ENCODE measurements around the gene GNAQ.
A peak's percentile ranks its signal among the peaks of the same experiment; 100 is the strongest.

Gene GNAQ

DNA sequence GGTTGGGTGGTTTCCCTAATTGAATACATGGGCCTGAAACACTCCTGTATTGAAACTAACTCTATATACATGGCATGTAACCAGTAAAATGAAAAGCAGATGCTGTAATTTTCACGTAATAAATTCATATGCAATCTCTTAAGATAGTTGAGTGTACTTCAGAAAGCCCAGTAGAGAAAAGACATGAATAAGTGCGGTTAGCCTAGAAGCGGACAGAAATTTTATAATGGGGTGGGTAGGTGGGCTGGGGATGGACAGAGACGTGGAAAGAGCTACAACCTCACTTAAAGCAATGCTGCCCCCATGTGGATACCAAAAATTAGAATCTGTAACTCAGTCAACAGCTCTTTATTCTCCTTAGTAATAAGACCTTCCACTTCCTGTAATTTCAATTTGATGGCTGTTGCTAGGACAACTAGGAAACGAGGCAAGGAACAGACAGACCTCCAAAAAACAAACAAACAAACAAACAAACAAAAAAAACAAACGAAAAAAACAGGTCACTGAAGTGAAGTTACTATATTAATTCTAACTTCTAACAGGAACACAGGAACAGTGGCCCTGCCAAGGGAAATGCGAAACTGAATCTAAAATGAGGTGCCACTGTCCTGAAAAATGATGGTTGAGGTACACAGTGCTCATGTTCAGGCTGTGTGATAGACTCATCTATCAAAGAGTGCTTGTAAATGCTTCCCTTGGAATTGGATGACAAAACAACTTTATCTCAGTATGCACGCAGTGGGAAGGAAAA lies 280.1 kb downstream of the GNAQ start:
- H3K27ac ChIP-seq (ENCODE audit: low read length, poor library complexity, severe bottlenecking) = peak overlapping the region; percentile 61
- no peaks in the 10 kb centered on the region for H3K27me3 ChIP-seq (ENCODE audit: control insufficient read depth in 1 of 2, insufficient read depth in 1 of 2, low read length in 2 of 2)

DNA sequence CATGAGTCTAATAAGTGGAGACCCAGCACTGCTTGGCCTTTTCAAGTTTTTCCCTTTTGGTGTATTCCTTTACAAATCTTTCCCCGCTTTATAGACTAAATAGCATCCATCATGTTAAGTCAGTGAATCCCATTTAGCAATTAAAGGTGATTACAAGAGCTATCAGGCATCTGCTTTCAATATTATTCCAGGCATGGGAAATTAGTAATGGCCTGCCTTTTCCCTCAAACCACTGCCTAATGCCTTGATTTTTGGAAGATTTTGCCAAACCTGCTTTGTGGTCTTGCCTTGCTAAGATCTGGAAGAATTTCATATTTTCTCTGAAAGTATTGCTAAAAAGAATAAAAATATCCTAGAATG lies 280.6 kb downstream of the GNAQ start:
- no peak overlapping the region for H2BK15ac ChIP-seq (ENCODE audit: low read depth, poor library complexity, severe bottlenecking)
- no peak overlapping the region for H2BK12ac ChIP-seq (ENCODE audit: low read length in 2 of 2)
- H3K4me3 ChIP-seq (ENCODE audit: insufficient read depth in 1 of 2, low read depth in 1 of 2, low read length in 2 of 2) = no peak overlapping the region
- no peak overlapping the region for H3K23ac ChIP-seq (ENCODE audit: low read length in 2 of 2)
- WGBS = 100% methylated on average over 1 of the region's 1 CpG
- H4K91ac ChIP-seq (ENCODE audit: low read length) = no peak overlapping the region
- H3K27ac ChIP-seq (ENCODE audit: low read length, poor library complexity, severe bottlenecking) = no peak overlapping the region
- H3K18ac ChIP-seq (ENCODE audit: low read depth in 1 of 2, low read length in 2 of 2) = no peak overlapping the region
- no peaks in the 10 kb centered on the region for H3K4me1 ChIP-seq (ENCODE audit: control insufficient read depth, insufficient read depth, low read depth, low read length)
- H3K27me3 ChIP-seq (ENCODE audit: control insufficient read depth in 1 of 2, insufficient read depth in 1 of 2, low read length in 2 of 2) = no peaks in the 10 kb centered on the region
- H2BK5ac ChIP-seq (ENCODE audit: low read depth, low read length, poor library complexity, severe bottlenecking) = no peak overlapping the region
- no peak overlapping the region for H3K14ac ChIP-seq (ENCODE audit: low read length in 2 of 2)
- H2AFZ ChIP-seq (ENCODE audit: low read depth, low read length) = no peak overlapping the region
- H2AK5ac ChIP-seq (ENCODE audit: low read length, severe bottlenecking) = no peak overlapping the region
- no peak overlapping the region for H4K8ac ChIP-seq (ENCODE audit: low read length)
- no peak overlapping the region for H2BK120ac ChIP-seq (ENCODE audit: low read depth, low read length)
- peaks cover 5 to 9% of the 10 kb centered on the region in 2 experiments for H3K36me3 ChIP-seq (ENCODE audit: control insufficient read depth in 1 of 2, insufficient read depth in 2 of 2, low read depth in 1 of 2, low read length in 2 of 2)
- DNase-seq = no peak
- H3K9ac ChIP-seq (ENCODE audit: low read length) = peak overlapping the region; percentile 57
- H3K9me3 ChIP-seq (ENCODE audit: control insufficient read depth, low read length) = no peaks in the 10 kb centered on the region
- peaks cover 13% of the 10 kb centered on the region for H3K79me1 ChIP-seq (replicated peaks; ENCODE audit: low read length, poor library complexity, severe bottlenecking)
- H3K4me2 ChIP-seq (ENCODE audit: low read length, poor library complexity, severe bottlenecking) = no peak overlapping the region
- H3K4ac ChIP-seq (ENCODE audit: low read depth in 1 of 2, low read length in 2 of 2) = no peak overlapping the region

More for the DNA sequence above, 280.1 kb downstream of the GNAQ start:
- 57% methylated on average over 5 of the region's 8 CpGs for WGBS
- Histone ChIP-seq H2AK5ac (ENCODE audit: low read length, severe bottlenecking) (no peak overlapping the region), H3K4me1 (ENCODE audit: control insufficient read depth, insufficient read depth, low read depth, low read length) (no peaks in the 10 kb centered on the region), H3K4ac (ENCODE audit: low read depth in 1 of 2, low read length in 2 of 2) (no peak overlapping the region), H2BK12ac (ENCODE audit: low read length in 2 of 2) (no peak overlapping the region), H2BK15ac (ENCODE audit: low read depth, poor library complexity, severe bottlenecking) (no peak overlapping the region), H2BK5ac (ENCODE audit: low read depth, low read length, poor library complexity, severe bottlenecking) (no peak overlapping the region), H3K23ac (ENCODE audit: low read length in 2 of 2) (no peak overlapping the region), H4K8ac (ENCODE audit: low read length) (no peak overlapping the region), H3K4me3 (ENCODE audit: insufficient read depth in 1 of 2, low read depth in 1 of 2, low read length in 2 of 2) (no peak overlapping the region), H3K79me1 (replicated peaks; ENCODE audit: low read length, poor library complexity, severe bottlenecking) (peaks cover 13% of the 10 kb centered on the region), H2BK120ac (ENCODE audit: low read depth, low read length) (no peak overlapping the region), H3K18ac (ENCODE audit: low read depth in 1 of 2, low read length in 2 of 2) (no peak overlapping the region), H3K9me3 (ENCODE audit: control insufficient read depth, low read length) (peaks cover 5% of the 10 kb centered on the region), H3K36me3 (ENCODE audit: control insufficient read depth in 1 of 2, insufficient read depth in 2 of 2, low read depth in 1 of 2, low read length in 2 of 2) (peaks cover 6 to 9% of the 10 kb centered on the region in 2 experiments), H3K9ac (ENCODE audit: low read length) (peak overlapping the region; percentile 57), H4K91ac (ENCODE audit: low read length) (no peak overlapping the region), H2AFZ (ENCODE audit: low read depth, low read length) (no peak overlapping the region), H3K14ac (ENCODE audit: low read length in 2 of 2) (no peak overlapping the region), H3K4me2 (ENCODE audit: low read length, poor library complexity, severe bottlenecking) (no peak overlapping the region)
- peak; percentile 74 for DNase-seq

DNA sequence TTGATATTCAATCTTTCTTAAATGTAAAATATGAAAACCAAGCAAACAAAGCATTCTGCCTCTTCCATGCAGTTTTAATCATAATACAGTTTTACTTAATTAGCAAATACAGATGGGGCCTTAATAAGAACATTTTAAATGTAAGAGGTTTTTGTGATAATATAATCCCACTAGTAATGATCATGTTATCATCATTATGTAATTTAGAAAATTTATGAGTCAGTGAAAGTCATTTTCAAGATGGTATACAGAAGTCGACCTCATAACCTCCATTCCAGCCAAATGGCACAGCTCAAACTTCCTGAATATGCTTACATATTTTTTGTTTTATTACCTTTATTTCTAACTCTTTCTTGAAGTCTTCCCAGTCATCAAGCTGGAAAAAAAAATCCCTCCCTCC lies 281.3 kb downstream of the GNAQ start:
- no peak overlapping the region for H3K4me2 ChIP-seq (ENCODE audit: low read length, poor library complexity, severe bottlenecking)
- H2AFZ ChIP-seq (ENCODE audit: low read depth, low read length) = no peak overlapping the region
- H3K4me1 ChIP-seq (ENCODE audit: control insufficient read depth, insufficient read depth, low read depth, low read length) = no peaks in the 10 kb centered on the region
- H3K4ac ChIP-seq (ENCODE audit: low read depth in 1 of 2, low read length in 2 of 2) = no peak overlapping the region
- H3K79me1 ChIP-seq (replicated peaks; ENCODE audit: low read length, poor library complexity, severe bottlenecking) = peaks cover 11% of the 10 kb centered on the region
- H2BK15ac ChIP-seq (ENCODE audit: low read depth, poor library complexity, severe bottlenecking) = no peak overlapping the region
- H3K23ac ChIP-seq (ENCODE audit: low read length in 2 of 2) = no peak overlapping the region
- H3K36me3 ChIP-seq (ENCODE audit: control insufficient read depth in 1 of 2, insufficient read depth in 2 of 2, low read depth in 1 of 2, low read length in 2 of 2) = peaks cover 3 to 9% of the 10 kb centered on the region in 2 experiments
- H3K27ac ChIP-seq (ENCODE audit: low read length, poor library complexity, severe bottlenecking) = no peak overlapping the region
- no peak overlapping the region for H3K4me3 ChIP-seq (ENCODE audit: insufficient read depth in 1 of 2, low read depth in 1 of 2, low read length in 2 of 2)
- no peak overlapping the region for H3K9ac ChIP-seq (ENCODE audit: low read length)
- no peaks in the 10 kb centered on the region for H3K9me3 ChIP-seq (ENCODE audit: control insufficient read depth, low read length)
- no peak overlapping the region for H2BK120ac ChIP-seq (ENCODE audit: low read depth, low read length)
- WGBS = 50% methylated on average over 1 of the region's 1 CpG
- H2BK5ac ChIP-seq (ENCODE audit: low read depth, low read length, poor library complexity, severe bottlenecking) = no peak overlapping the region
- H4K8ac ChIP-seq (ENCODE audit: low read length) = no peak overlapping the region
- no peak overlapping the region for H3K14ac ChIP-seq (ENCODE audit: low read length in 2 of 2)
- no peak for DNase-seq
- no peak overlapping the region for H3K18ac ChIP-seq (ENCODE audit: low read depth in 1 of 2, low read length in 2 of 2)
- H2AK5ac ChIP-seq (ENCODE audit: low read length, severe bottlenecking) = no peak overlapping the region
- H2BK12ac ChIP-seq (ENCODE audit: low read length in 2 of 2) = no peak overlapping the region
- H3K27me3 ChIP-seq (ENCODE audit: control insufficient read depth in 1 of 2, insufficient read depth in 1 of 2, low read length in 2 of 2) = no peaks in the 10 kb centered on the region
- H4K91ac ChIP-seq (ENCODE audit: low read length) = no peak overlapping the region

- Histone ChIP-seq H3K36me3 (ENCODE audit: control insufficient read depth in 1 of 2, insufficient read depth in 2 of 2, low read depth in 1 of 2, low read length in 2 of 2) (no peaks in the 10 kb centered on the region), H3K9me3 (ENCODE audit: control insufficient read depth, low read length) (no peaks in the 10 kb centered on the region), H3K4me1 (ENCODE audit: control insufficient read depth, insufficient read depth, low read depth, low read length) (no peaks in the 10 kb centered on the region), H2BK12ac (ENCODE audit: low read length in 2 of 2) (no peak overlapping the region), H2BK120ac (ENCODE audit: low read depth, low read length) (no peak overlapping the region), H3K14ac (ENCODE audit: low read length in 2 of 2) (no peak overlapping the region), H2AFZ (ENCODE audit: low read depth, low read length) (no peak overlapping the region), H3K27me3 (ENCODE audit: control insufficient read depth in 1 of 2, insufficient read depth in 1 of 2, low read length in 2 of 2) (no peaks in the 10 kb centered on the region), H3K4ac (ENCODE audit: low read depth in 1 of 2, low read length in 2 of 2) (no peak overlapping the region), H2BK5ac (ENCODE audit: low read depth, low read length, poor library complexity, severe bottlenecking) (no peak overlapping the region), H4K91ac (ENCODE audit: low read length) (no peak overlapping the region), H3K4me3 (ENCODE audit: insufficient read depth in 1 of 2, low read depth in 1 of 2, low read length in 2 of 2) (no peak overlapping the region), H2AK5ac (ENCODE audit: low read length, severe bottlenecking) (no peak overlapping the region), H3K18ac (ENCODE audit: low read depth in 1 of 2, low read length in 2 of 2) (no peak overlapping the region), H2BK15ac (ENCODE audit: low read depth, poor library complexity, severe bottlenecking) (no peak overlapping the region), H3K4me2 (ENCODE audit: low read length, poor library complexity, severe bottlenecking) (no peak overlapping the region), H3K23ac (ENCODE audit: low read length in 2 of 2) (no peak overlapping the region), H3K9ac (ENCODE audit: low read length) (no peak overlapping the region), H3K27ac (ENCODE audit: low read length, poor library complexity, severe bottlenecking) (no peak overlapping the region), H4K8ac (ENCODE audit: low read length) (no peak overlapping the region), H3K79me1 (replicated peaks; ENCODE audit: low read length, poor library complexity, severe bottlenecking) (peaks cover 7% of the 10 kb centered on the region)
- no peak for DNase-seq
Observed at GRCh38 chr9:77748214-77748772, 283.3 kb downstream of the GNAQ start.
